Stomach (tissue), 9 donors: Measurements from ENCODE around the gene FMN1. TPM values are rescaled to one million over a fixed set of nuclear protein-coding genes. Genes with fewer than 3 reads are reported as not detected.
"Not testable (repeated sequence)": the region's sequence is repeated elsewhere in the genome, so short reads cannot be mapped to it uniquely, and the experiment has no call there.

Source experiments
- DNase-seq, 2 donors: peaks; one replicate each; pipeline versions ENCODE4 v3.0.0 to v3.0.0-alpha.2; 2013 to 2019
- H3K27ac ChIP-seq, 5 donors: fragments of 200-600 bp in 4 of 5; sonication (generic) in 4 of 5; one replicate each; pipeline ENCODE4 v1.5.1; 2013 to 2019; ENCODE audit warnings: mild to moderate bottlenecking in 1 of 5, moderate library complexity in 1 of 5
- H3K27me3 ChIP-seq, 3 donors: fragments of 200-600 bp; sonication (generic); one replicate each; pipeline ENCODE4 v1.5.1; 2017 to 2019; ENCODE audit warnings: mixed run types in 1 of 3
- H3K36me3 ChIP-seq, 4 donors: fragments of 200-600 bp; sonication (generic); 1 replicate in 3 of 4; 2 replicates in 1 of 4; pipeline ENCODE4 v1.5.1; 2016 to 2019
- H3K4me1 ChIP-seq, 4 donors: fragments of 200-600 bp; sonication (generic); one replicate each; pipeline ENCODE4 v1.5.1; 2016 to 2019
- H3K4me3 ChIP-seq, 4 donors: fragments of 200-600 bp; sonication (generic) in 3 of 4; one replicate each; pipeline ENCODE4 v1.5.1; 2016 to 2019; ENCODE audit warnings: mild to moderate bottlenecking in 1 of 4
- H3K9me3 ChIP-seq, 4 donors: fragments of 200-600 bp; sonication (generic); one replicate each; pipeline ENCODE4 v1.5.1; 2016 to 2019
- CTCF ChIP-seq, 7 experiments: fragments of 450-650 bp in 4 of 7; fragments of 200-600 bp in 3 of 7; sonication (generic) in 3 of 7; IDR thresholded peaks; one replicate each; pipeline ENCODE4 v1.5.1; 2016 to 2019; ENCODE audit warnings: antibody characterized with exemption in 7 of 7, control low read depth in 2 of 7, mild to moderate bottlenecking in 1 of 7
- EP300 ChIP-seq: sonication (generic); formaldehyde crosslinking; IDR thresholded peaks from one replicate; pipeline ENCODE4 v1.6.1; 2017; ENCODE audit warnings: antibody characterized with exemption
- POLR2A ChIP-seq, 4 donors: fragments of 450-650 bp; IDR thresholded peaks; one replicate each; pipeline ENCODE4 v1.6.1; 2016; ENCODE audit warnings: antibody characterized with exemption in 4 of 4, control low read depth in 2 of 4, mild to moderate bottlenecking in 1 of 4, moderate library complexity in 1 of 4
- POLR2AphosphoS5 ChIP-seq, 3 donors: sonication (generic); formaldehyde crosslinking; IDR thresholded peaks; one replicate each; pipeline ENCODE4 v1.6.1; 2016; ENCODE audit warnings: antibody characterized with exemption in 3 of 3
- WGBS, 5 donors: extraction: QIAGEN DNeasy Blood & Tissue Kit in 3 of 5; methylation state at CpG; one replicate each; pipeline versions ENCODE4 v1.1.5 to v1.1.7; 2013 to 2018; 5-methylcytosine and 5-hydroxymethylcytosine counted together
- intact Hi-C: fragments of 100-400 bp; cut with DNase I; formaldehyde crosslinking; loops from one replicate; pipeline ENCODE4 v1.15.1; 2023; ENCODE audit warnings: low total_unique reads
- polyA plus RNA-seq, 3 donors: library from polyadenylated mRNA; stranded (reverse); fragments of 200-250 nt; gene quantifications; one replicate each; pipeline ENCODE4 v1.2.3, GENCODE V29; 2013
- total RNA-seq, 5 donors: library from RNA; depleted of rRNA; stranded (reverse); fragments of >200 nt; gene quantifications; one replicate each; pipeline versions ENCODE4 v1.1.0 to v1.2.3, GENCODE V29; 2014 to 2016
- donor health status: healthy with polysubstance abuse.
- donor health status: Bipolar disorder and iron deficiency.
- donor health status: healthy.

The FMN1 gene
- total and polyA plus RNA-seq, 8 donors, result 0.40 to 58.0 (median 22.9) TPM

DNA sequence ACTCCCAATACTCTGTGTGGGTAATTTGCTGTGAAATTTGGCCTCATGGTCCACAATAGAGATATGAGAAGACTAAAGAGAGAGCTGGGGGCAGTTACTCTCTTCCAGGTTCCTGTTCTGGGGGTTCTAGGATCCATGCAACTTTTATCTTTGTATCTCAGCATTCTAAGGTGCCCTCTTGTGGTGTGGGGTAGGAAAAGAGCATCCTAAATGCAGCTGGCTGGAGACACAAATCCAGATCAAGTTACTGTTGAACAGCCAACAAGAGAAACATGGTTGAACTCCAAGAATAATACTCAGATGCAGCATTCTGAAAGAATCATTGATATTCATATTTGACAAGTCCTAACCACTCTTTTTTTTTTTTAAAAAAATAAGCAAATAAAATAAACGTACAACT, 238.5 kb downstream of the FMN1 start:
- TF ChIP-seq POLR2AphosphoS5 (IDR thresholded peaks at IDR 0.05) (no peak), EP300 (no peak), CTCF (IDR thresholded peaks at IDR 0.05) (peak in 4 of 7 experiments; percentile 7 to 35 (median 21))
- WGBS, 5 donors, result 38 to 59% (median 56%) methylated on average over 1 of the region's 1 CpG
- intact Hi-C loops, result loop anchor here (5.0 kb wide), 1 partner anchor 289 kb away; no protein-coding TSS in a partner anchor
- Histone ChIP-seq H3K27ac (no peak overlapping the region), H3K36me3 (no peaks in the 10 kb centered on the region), H3K4me3 (no peak overlapping the region), H3K27me3 (no peaks in the 10 kb centered on the region), H3K9me3 (no peaks in the 10 kb centered on the region), H3K4me1 (peaks cover 0 to 16% (median 6%) of the 10 kb centered on the region in 4 donors)
- peak in 1 of 2 donors; percentile 76 for DNase-seq

DNA sequence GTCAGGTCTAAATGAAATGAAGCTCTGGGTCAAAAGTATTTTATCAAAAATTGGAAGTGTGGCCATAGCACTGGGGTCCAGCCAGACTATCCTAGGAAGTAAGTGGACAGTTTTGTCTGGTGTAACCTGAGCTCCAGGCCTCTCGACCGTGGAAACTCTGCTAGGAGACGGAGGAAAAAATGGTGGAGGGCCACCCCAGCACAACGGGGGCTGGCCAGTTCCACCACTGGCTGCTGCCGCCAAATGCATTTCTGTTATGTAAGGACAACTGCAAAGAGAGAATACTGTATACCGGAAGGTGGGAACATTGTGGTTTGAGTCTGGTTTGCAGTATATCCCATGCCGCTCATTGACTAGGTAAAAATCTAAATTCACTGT, 241.0 kb downstream of the FMN1 start:
- Histone ChIP-seq H3K36me3 (no peaks in the 10 kb centered on the region), H3K9me3 (no peaks in the 10 kb centered on the region), H3K27ac (no peak overlapping the region), H3K4me1 (peaks cover 0 to 13% (median 4%) of the 10 kb centered on the region in 4 donors), H3K27me3 (no peaks in the 10 kb centered on the region), H3K4me3 (no peak overlapping the region)
- TF ChIP-seq CTCF (IDR thresholded peaks at IDR 0.05) (no peak), POLR2A (IDR thresholded peaks at IDR 0.05) (no peak)
- DNase-seq, result peak in 1 of 2 donors; percentile 23
- intact Hi-C loops, result no loop called here
- 84 to 95% (median 90%) methylated on average over 7 of the region's 7 CpGs for WGBS, 5 donors

DNA sequence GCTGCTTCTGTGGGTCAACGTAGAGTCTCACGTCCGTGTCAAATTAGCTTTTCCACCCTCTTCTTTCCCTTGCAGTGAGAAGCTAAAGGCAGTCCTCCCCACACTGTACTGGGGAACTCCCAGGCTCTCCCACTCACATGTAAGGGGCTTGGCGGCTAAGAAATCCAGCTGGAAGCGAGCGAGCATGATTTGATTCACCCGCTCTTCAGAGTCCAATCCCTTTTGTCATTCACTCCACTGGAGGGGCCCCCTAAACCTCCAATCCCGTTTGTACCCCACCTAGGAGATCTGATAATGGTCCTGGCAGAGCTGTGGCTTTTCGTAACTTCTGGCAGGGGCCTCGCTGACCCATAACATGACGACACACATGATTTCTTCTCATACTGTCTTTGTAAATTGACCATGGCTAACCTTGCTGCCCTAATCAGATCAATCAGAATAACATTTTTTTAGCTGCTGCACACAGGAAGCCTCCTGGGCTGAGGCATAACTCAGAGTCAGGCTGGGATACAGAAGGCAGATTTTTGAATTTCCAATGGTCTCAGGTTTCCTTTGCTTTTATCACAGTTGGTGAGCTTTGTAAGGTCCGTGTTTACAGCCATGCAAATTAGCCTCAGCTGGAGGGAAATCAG, 241.5 kb downstream of the FMN1 start:
- no peaks in the 10 kb centered on the region for H3K36me3 ChIP-seq
- peak in 1 of 2 donors; percentile 82 for DNase-seq
- 73 to 80% (median 78%) methylated on average over 12 of the region's 12 CpGs for WGBS, 5 donors
- H3K4me1 ChIP-seq, result peaks cover 0 to 13% (median 4%) of the 10 kb centered on the region in 4 donors
- TF ChIP-seq POLR2AphosphoS5 (IDR thresholded peaks at IDR 0.05), result no peak
- TF ChIP-seq CTCF (IDR thresholded peaks at IDR 0.05), result no peak
- TF ChIP-seq POLR2A (IDR thresholded peaks at IDR 0.05), result no peak
- TF ChIP-seq EP300, result no peak
- no peak overlapping the region for H3K4me3 ChIP-seq
- no peak overlapping the region for H3K27ac ChIP-seq
- no peaks in the 10 kb centered on the region for H3K9me3 ChIP-seq
- H3K27me3 ChIP-seq, result no peaks in the 10 kb centered on the region
- intact Hi-C loops, result no loop called here

DNA sequence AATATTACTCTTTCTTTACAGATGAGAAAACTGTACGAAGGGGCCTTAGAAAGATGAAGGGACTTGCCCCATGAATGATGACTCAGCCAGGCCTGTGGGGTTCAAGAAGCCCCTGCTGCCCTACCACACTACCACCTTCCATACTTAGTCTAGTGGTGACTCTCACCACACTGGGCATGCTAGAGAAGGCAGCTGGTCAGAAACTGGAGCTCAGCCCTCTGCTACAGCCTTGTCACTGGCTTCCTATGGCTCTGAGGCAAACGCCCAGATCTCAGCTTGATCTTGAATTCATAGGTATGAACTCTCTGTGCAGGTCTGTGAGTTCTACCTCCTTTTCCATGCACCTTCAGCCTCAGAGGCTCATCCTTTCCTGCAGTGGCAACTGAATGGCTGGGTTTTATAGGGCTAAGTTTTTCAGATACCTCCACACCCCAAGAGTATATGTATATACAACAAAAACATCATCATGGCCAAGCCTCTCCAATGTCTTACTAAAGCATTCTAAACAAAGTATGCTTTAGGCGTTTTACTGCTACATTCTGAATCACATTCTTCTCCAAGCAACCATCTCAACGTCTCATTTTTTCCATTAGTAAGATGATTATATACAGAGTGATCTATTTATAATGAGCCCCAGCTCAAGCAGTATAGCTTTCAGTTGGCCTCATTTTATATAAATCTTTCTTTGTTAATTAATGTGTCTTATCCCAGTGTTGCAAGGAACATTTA, 242.6 kb downstream of the FMN1 start:
- Histone ChIP-seq H3K27ac (no peak overlapping the region), H3K4me3 (no peak overlapping the region), H3K9me3 (no peaks in the 10 kb centered on the region), H3K27me3 (no peaks in the 10 kb centered on the region), H3K36me3 (no peaks in the 10 kb centered on the region), H3K4me1 (peaks cover 0 to 12% (median 4%) of the 10 kb centered on the region in 4 donors)
- TF ChIP-seq POLR2AphosphoS5 (IDR thresholded peaks at IDR 0.05), result no peak
- no peak for TF ChIP-seq POLR2A (IDR thresholded peaks at IDR 0.05)
- TF ChIP-seq CTCF (IDR thresholded peaks at IDR 0.05), result no peak
- peak in 1 of 2 donors; percentile 45 for DNase-seq
- intact Hi-C loops, result no loop called here
- 60 to 77% (median 73%) methylated on average over 4 of the region's 4 CpGs for WGBS, 5 donors

GRCh38 chr15:32950051-32950450, 244.5 kb downstream of the FMN1 start:
- H3K27ac ChIP-seq, H3K27me3 ChIP-seq, DNase-seq, intact Hi-C loops, H3K4me3 ChIP-seq, H3K36me3 ChIP-seq, H3K4me1 ChIP-seq, H3K9me3 ChIP-seq: not testable (repeated sequence)
